Nucleus accumbens (tissue), 56 donors: ENCODE results near the gene MEX3A.
"Not testable (repeated sequence)": the region's sequence is repeated elsewhere in the genome, so short reads cannot be mapped to it uniquely, and the experiment has no call there.

Experiments
- DNase-seq, 56 donors: peaks; one replicate each; lab custom pipeline; 2025; lab: John Stamatoyannopoulos, UW

Gene MEX3A

GRCh38 chr1:156065871-156066270, 16.4 kb downstream of the MEX3A start:
- no peak for DNase-seq

GRCh38 chr1:156065212-156065611, 17.1 kb downstream of the MEX3A start:
- DNase-seq = peak in 2 of 56 donors; percentile 7 to 17

- DNase-seq = no peak
Observed at GRCh38 chr1:156064615-156065014, 17.6 kb downstream of the MEX3A start.

GRCh38 chr1:156063997-156064285, 18.3 kb downstream of the MEX3A start:
- no peak for DNase-seq

GRCh38 chr1:156062189-156062588, 20.1 kb downstream of the MEX3A start:
- DNase-seq = no peak

GRCh38 chr1:156060937-156061636, 21.2 kb downstream of the MEX3A start, which contains the start of gene RAB25:
Gene RAB25 (plus strand): TSS chr1:156061160. CDS start chr1:156061401, 241 bp downstream.
- DNase-seq = no peak

GRCh38 chr1:156056326-156056849, 25.9 kb downstream of the MEX3A start:
- no peak for DNase-seq

- peak in 3 of 56 donors; percentile 13 to 59 (median 39) for DNase-seq
Observed at GRCh38 chr1:156055281-156056048, 26.8 kb downstream of the MEX3A start.

- peak; percentile 86 to 99 (median 97) for DNase-seq
Observed at GRCh38 chr1:156054500-156055280, 27.6 kb downstream of the MEX3A start, which contains the start of gene LAMTOR2. Gene LAMTOR2 (plus strand): TSS chr1:156054782. CDS start chr1:156054890, 108 bp downstream.

- DNase-seq = peak in 55 of 56 donors; percentile 41 to 93 (median 85)
Observed at GRCh38 chr1:156053768-156054499, 28.3 kb downstream of the MEX3A start, which contains the start of gene UBQLN4. Gene UBQLN4 (minus strand): TSS chr1:156053798. CDS start chr1:156053701, 97 bp downstream.

- peak in 38 of 56 donors; percentile 14 to 68 (median 54) for DNase-seq
Observed at GRCh38 chr1:156052862-156053767, 29.1 kb downstream of the MEX3A start.

- DNase-seq = no peak
Observed at GRCh38 chr1:156051011-156051725, 31.1 kb downstream of the MEX3A start.

GRCh38 chr1:156050376-156050775, 31.9 kb downstream of the MEX3A start:
- DNase-seq = peak in 45 of 56 donors; percentile 3 to 84 (median 41)

GRCh38 chr1:156048663-156049258, 33.5 kb downstream of the MEX3A start:
- DNase-seq = no peak

- DNase-seq = no peak
Observed at GRCh38 chr1:156045076-156045475, 37.2 kb downstream of the MEX3A start.

GRCh38 chr1:156042828-156043227, 39.4 kb downstream of the MEX3A start:
- no peak for DNase-seq

GRCh38 chr1:156034991-156035390, 47.3 kb downstream of the MEX3A start:
- not testable (repeated sequence) for DNase-seq

GRCh38 chr1:156033011-156033410, 49.3 kb downstream of the MEX3A start:
- no peak for DNase-seq
